DND-41 (cell line): ENCODE results near the gene RAB34.

ENCODE experiments used
- ATAC-seq: fragments of 200-7000 bp; cut with Tn5 transposase; 3 replicates; pipeline ENCODE4 v1.9.1; 2021; ENCODE audit warnings: low read depth; ENCODE audit not compliant: insufficient read depth
- DNase-seq: peaks from one replicate; pipeline ENCODE4 v3.0.0-alpha.2; 2020
- H2AFZ ChIP-seq: 2 replicates; pipeline ENCODE4 v1.6.0; 2012; ENCODE audit warnings: low read depth, low read length
- H3K27ac ChIP-seq: 2 replicates; pipeline ENCODE4 v1.5.1; 2012; ENCODE audit warnings: low read length, inconsistent platforms
- H3K27me3 ChIP-seq: fragments of 200-600 bp; sonication (generic); 2 replicates; pipeline ENCODE4 v1.6.0; 2012; ENCODE audit warnings: low read length, mild to moderate bottlenecking, inconsistent platforms; ENCODE audit not compliant: insufficient read depth, poor library complexity
- H3K36me3 ChIP-seq: 2 replicates; pipeline ENCODE4 v1.5.1; 2012; ENCODE audit warnings: low read length, inconsistent platforms; ENCODE audit not compliant: insufficient read depth
- H3K4me1 ChIP-seq: 2 replicates; pipeline ENCODE4 v1.5.1; 2012; ENCODE audit warnings: mild to moderate bottlenecking, low read length; ENCODE audit not compliant: insufficient read depth
- H3K4me2 ChIP-seq: 2 replicates; pipeline ENCODE4 v1.6.0; 2012; ENCODE audit warnings: mild to moderate bottlenecking, moderate library complexity, low read length, inconsistent platforms; ENCODE audit not compliant: insufficient read depth
- H3K4me3 ChIP-seq, 2 experiments: fragments of 200-600 bp in 1 of 2; shearing (Covaris generic) in 1 of 2; 2 replicates each; pipeline ENCODE4 v1.5.1; 2012 to 2016; ENCODE audit warnings: inconsistent platforms in 2 of 2, low read length in 2 of 2, mild to moderate bottlenecking in 2 of 2, low read depth in 1 of 2, moderate library complexity in 1 of 2
- H3K79me2 ChIP-seq: 2 replicates; pipeline ENCODE4 v1.6.0; 2012; ENCODE audit warnings: low read length, inconsistent platforms; ENCODE audit not compliant: insufficient read depth
- H3K9ac ChIP-seq: 2 replicates; pipeline ENCODE4 v1.6.0; 2012; ENCODE audit warnings: low read depth, mild to moderate bottlenecking, inconsistent platforms, low read length, moderate library complexity
- H3K9me3 ChIP-seq: 2 replicates; pipeline ENCODE4 v1.5.1; 2012; ENCODE audit warnings: low read length, moderate library complexity, mild to moderate bottlenecking, inconsistent platforms; ENCODE audit not compliant: insufficient read depth, severe bottlenecking
- H4K20me1 ChIP-seq: 2 replicates; pipeline ENCODE4 v1.6.0; 2012; ENCODE audit warnings: low read length; ENCODE audit not compliant: insufficient read depth
- EZH2 ChIP-seq: IDR thresholded peaks from 3 replicates; pipeline ENCODE4 v1.6.1; 2012; ENCODE audit warnings: borderline replicate concordance, low read depth, mild to moderate bottlenecking, moderate library complexity, low read length, inconsistent platforms; ENCODE audit not compliant: severe bottlenecking
- TF ChIP-seq, protein P1 (sequence below): IDR thresholded peaks from 2 replicates; pipeline ENCODE4 v1.5.1; 2012; ENCODE audit warnings: borderline replicate concordance, low read length, moderate library complexity, mild to moderate bottlenecking; ENCODE audit not compliant: poor library complexity, severe bottlenecking; ENCODE audit errors: extremely low read depth

RAB34 gene

DNA sequence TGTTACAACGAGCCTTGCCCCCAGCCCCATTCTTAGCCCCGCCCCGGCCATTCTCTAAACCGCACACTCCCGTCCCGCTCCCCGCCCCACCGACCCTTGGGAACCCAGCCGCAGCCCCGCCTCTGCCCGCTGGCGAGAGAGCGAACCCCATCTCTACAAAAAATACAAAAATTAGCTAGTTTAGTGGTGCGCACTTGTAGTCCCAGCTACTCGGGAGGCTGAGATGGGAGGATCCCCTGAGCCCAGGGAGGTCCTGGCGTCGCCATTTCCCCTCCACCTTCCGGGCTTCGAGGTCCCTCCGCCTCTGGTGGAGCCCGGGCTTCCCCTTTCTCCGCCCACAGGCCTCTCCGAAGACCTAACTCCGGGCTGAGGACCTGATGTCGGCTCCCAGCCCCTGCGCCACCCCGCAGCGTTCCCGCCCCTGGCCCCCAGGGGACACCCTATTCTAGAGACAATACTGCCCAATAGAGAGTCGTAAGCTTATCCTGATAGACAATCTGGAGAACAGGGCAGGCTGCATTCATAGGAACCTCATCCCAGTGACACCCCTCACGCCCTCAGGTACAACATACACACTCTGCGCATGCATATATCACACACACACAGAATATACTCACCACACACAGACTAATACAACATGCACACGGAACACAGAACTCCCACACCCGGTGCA lies 5.5 kb downstream of the RAB34 start:
- H3K9me3 ChIP-seq: no peaks in the 10 kb centered on the region
- ATAC-seq: peak; percentile 39
- peaks cover 28% of the 10 kb centered on the region for H3K4me1 ChIP-seq
- H3K79me2 ChIP-seq: peaks cover 10% of the 10 kb centered on the region
- no peaks in the 10 kb centered on the region for H4K20me1 ChIP-seq
- H3K27ac ChIP-seq: peak overlapping the region; percentile 71
- no peak for TF ChIP-seq EZH2
- TF ChIP-seq, protein P1, sequence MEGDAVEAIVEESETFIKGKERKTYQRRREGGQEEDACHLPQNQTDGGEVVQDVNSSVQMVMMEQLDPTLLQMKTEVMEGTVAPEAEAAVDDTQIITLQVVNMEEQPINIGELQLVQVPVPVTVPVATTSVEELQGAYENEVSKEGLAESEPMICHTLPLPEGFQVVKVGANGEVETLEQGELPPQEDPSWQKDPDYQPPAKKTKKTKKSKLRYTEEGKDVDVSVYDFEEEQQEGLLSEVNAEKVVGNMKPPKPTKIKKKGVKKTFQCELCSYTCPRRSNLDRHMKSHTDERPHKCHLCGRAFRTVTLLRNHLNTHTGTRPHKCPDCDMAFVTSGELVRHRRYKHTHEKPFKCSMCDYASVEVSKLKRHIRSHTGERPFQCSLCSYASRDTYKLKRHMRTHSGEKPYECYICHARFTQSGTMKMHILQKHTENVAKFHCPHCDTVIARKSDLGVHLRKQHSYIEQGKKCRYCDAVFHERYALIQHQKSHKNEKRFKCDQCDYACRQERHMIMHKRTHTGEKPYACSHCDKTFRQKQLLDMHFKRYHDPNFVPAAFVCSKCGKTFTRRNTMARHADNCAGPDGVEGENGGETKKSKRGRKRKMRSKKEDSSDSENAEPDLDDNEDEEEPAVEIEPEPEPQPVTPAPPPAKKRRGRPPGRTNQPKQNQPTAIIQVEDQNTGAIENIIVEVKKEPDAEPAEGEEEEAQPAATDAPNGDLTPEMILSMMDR: peak; percentile 23
- H3K36me3 ChIP-seq: no peaks in the 10 kb centered on the region
- H3K4me2 ChIP-seq: peak overlapping the region; percentile 69
- H3K9ac ChIP-seq: peak overlapping the region; percentile 68
- peak; percentile 75 for DNase-seq
- H3K27me3 ChIP-seq: no peaks in the 10 kb centered on the region
- peak overlapping the region; percentile 19 to 58; a peak in 3 of 4 replicates for H3K4me3 ChIP-seq
- peak overlapping the region; percentile 68 for H2AFZ ChIP-seq

DNA sequence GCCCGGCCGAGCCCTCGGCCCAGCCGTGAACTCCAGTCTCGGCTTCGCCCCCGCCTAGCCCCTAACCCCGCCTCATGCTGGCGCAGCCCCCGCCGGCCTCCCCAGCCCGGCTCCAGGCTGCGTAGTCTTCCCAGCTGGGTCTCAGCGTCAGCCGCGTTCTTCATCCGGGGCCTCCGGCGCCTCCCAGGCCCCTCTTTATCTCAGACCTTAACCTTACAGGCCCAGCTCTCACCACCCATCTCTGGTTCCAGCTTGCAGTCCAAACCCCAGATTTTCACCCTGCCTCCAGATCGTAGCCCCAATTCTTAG lies 6.0 kb downstream of the RAB34 start, which contains the start of gene PROCA1:
TSS of gene PROCA1 (minus strand) at position 166 of the 309 bp plus-strand sequence. CDS start 228 bp downstream, outside the sequence.
- Histone ChIP-seq H3K27ac (peak within 1 kb of the TSS; percentile 84), H3K9ac (peak within 1 kb of the TSS; percentile 68), H3K79me2 (peaks cover 10% of the 10 kb centered on the region), H3K4me3 (peak within 1 kb of the TSS; percentile 37 to 58; a peak in 3 of 4 replicates), H3K4me2 (peak within 1 kb of the TSS; percentile 69), H3K27me3 (no peaks in the 10 kb centered on the region), H3K9me3 (no peaks in the 10 kb centered on the region), H4K20me1 (no peaks in the 10 kb centered on the region), H3K36me3 (no peaks in the 10 kb centered on the region), H2AFZ (peak within 1 kb of the TSS; percentile 83), H3K4me1 (peaks cover 28% of the 10 kb centered on the region)
- no peak for DNase-seq
- TF ChIP-seq, protein P1: no peak
- no peak for TF ChIP-seq EZH2
- peak; percentile 58 for ATAC-seq

DNA sequence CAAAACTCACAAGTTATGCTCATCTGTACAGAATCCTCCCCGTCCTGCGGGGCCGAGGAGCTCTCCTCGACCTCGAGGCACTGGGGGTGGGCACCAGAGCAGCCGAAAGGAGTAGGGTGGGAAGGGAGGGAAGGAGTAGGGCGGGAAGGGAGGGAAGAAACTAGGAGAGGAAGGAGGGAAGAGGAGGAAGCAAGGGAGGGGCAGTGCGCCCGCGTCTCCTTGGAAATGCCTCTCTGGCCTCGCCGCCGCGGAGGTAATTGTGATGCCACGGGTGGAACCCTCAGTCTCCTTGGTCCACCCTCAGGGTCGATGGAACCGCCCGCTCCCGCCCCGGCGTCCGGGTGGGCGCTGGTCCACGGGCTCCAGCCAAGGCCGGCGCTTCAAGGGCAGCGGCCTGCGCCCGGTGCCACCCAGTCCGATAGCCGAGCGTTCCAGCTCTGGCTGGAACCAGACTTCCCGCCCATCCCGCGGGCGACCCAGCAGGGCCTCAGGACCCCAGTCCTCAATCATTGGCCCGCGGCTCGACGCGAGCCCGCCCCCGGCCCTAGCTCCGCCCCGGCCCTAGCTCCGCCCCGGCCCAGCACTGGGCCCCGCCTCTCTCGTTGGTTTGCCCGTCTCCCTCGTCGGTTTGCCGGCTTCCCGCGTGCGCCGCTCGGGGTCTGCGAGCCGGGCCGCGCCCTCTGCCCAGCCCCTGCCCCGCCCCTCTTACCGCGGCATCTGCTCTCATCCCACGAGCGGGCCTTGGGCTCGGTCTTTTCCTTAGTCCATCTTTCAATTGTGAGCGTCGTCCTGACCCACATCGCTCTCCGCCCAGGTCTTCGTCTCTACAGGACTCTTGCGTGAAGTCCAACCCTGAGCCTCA lies 6.6 kb downstream of the RAB34 start:
- peak overlapping the region; percentile 37 to 58; a peak in 3 of 4 replicates for H3K4me3 ChIP-seq
- TF ChIP-seq, protein P1: no peak
- TF ChIP-seq EZH2: no peak
- ATAC-seq: peak; percentile 89
- H3K9me3 ChIP-seq: no peaks in the 10 kb centered on the region
- H3K27ac ChIP-seq: peak overlapping the region; percentile 84
- peaks cover 4% of the 10 kb centered on the region; the same call in 1 of the 2 replicates for H3K36me3 ChIP-seq
- DNase-seq: peak; percentile 97
- H3K4me2 ChIP-seq: peak overlapping the region; percentile 69
- peaks cover 10% of the 10 kb centered on the region for H3K79me2 ChIP-seq
- no peaks in the 10 kb centered on the region for H4K20me1 ChIP-seq
- H3K9ac ChIP-seq: peak overlapping the region; percentile 68
- peak overlapping the region; percentile 83 for H2AFZ ChIP-seq
- peaks cover 28% of the 10 kb centered on the region for H3K4me1 ChIP-seq
- no peaks in the 10 kb centered on the region for H3K27me3 ChIP-seq
